ENCODE data around the gene IFIT3. TPM values are rescaled to one million over a fixed set of nuclear protein-coding genes. Genes with fewer than 3 reads are reported as not detected.

Gene IFIT3
- total RNA-seq = 6.9 TPM
- long read RNA-seq, transcript IFIT3-202 (2 exons, 2,496 nt) = major isoform, 5 of 11 reads
- long read RNA-seq, transcript IFIT3-201 (2 exons, 2,455 nt) = major isoform, 5 of 11 reads
- long read RNA-seq, partial matches to known transcripts = 1 of 11 reads
- long read RNA-seq, other reads (novel, unspliced or antisense) = 0 of 11 reads

- DNase-seq = peak; percentile 64
- Histone ChIP-seq H3K36me3 (no peaks in the 10 kb centered on the region), H3K27me3 (ENCODE audit: low read depth) (no peaks in the 10 kb centered on the region), H3K9me3 (replicated peaks) (no peaks in the 10 kb centered on the region), H3K4me1 (peaks cover 55% of the 10 kb centered on the region), H3K4me3 (peak within 1 kb of the TSS; percentile 61), H3K27ac (replicated peaks) (peak within 1 kb of the TSS; percentile 90)
- intact Hi-C loops (cut with micrococcal nuclease) = no loop called here
- TF ChIP-seq CTCF (IDR thresholded peaks at IDR 0.05; ENCODE audit: borderline replicate concordance) = no peak
Measured at GRCh38 chr10:89327803-89328441, at the start of gene IFIT3. TSS of gene IFIT3 (plus strand) at chr10:89327997. CDS start at chr10:89328074, 77 bp downstream.

GRCh38 chr10:89278034-89278535 is 49.7 kb upstream of the IFIT3 start:
- H3K27ac ChIP-seq (replicated peaks) = peak overlapping the region; percentile 79
- H3K4me1 ChIP-seq = peaks cover 35% of the 10 kb centered on the region
- H3K27me3 ChIP-seq (ENCODE audit: low read depth) = no peaks in the 10 kb centered on the region
- no peak for DNase-seq
- peak overlapping the region; percentile 17 for H3K4me3 ChIP-seq
- H3K36me3 ChIP-seq = no peaks in the 10 kb centered on the region
- no peaks in the 10 kb centered on the region for H3K9me3 ChIP-seq (replicated peaks)
- TF ChIP-seq CTCF (IDR thresholded peaks at IDR 0.05; ENCODE audit: borderline replicate concordance) = no peak
- intact Hi-C loops (cut with micrococcal nuclease) = no loop called here

- no peak for DNase-seq
- H3K9me3 ChIP-seq (replicated peaks) = no peaks in the 10 kb centered on the region
- no peak for TF ChIP-seq CTCF (IDR thresholded peaks at IDR 0.05; ENCODE audit: borderline replicate concordance)
- H3K27ac ChIP-seq (replicated peaks) = peak overlapping the region; percentile 79
- intact Hi-C loops (cut with micrococcal nuclease) = no loop called here
- no peak overlapping the region for H3K4me3 ChIP-seq
- peaks cover 44% of the 10 kb centered on the region for H3K4me1 ChIP-seq
- no peaks in the 10 kb centered on the region for H3K27me3 ChIP-seq (ENCODE audit: low read depth)
- no peaks in the 10 kb centered on the region for H3K36me3 ChIP-seq
Measured at GRCh38 chr10:89278900-89279392, 48.9 kb upstream of the IFIT3 start.

- no peaks in the 10 kb centered on the region for H3K36me3 ChIP-seq
- no peaks in the 10 kb centered on the region for H3K27me3 ChIP-seq (ENCODE audit: low read depth)
- no peak for TF ChIP-seq CTCF (IDR thresholded peaks at IDR 0.05; ENCODE audit: borderline replicate concordance)
- peaks cover 49% of the 10 kb centered on the region for H3K4me1 ChIP-seq
- no peak overlapping the region for H3K4me3 ChIP-seq
- intact Hi-C loops (cut with micrococcal nuclease) = no loop called here
- DNase-seq = no peak
- no peaks in the 10 kb centered on the region for H3K9me3 ChIP-seq (replicated peaks)
- H3K27ac ChIP-seq (replicated peaks) = peak overlapping the region; percentile 79
Measured at GRCh38 chr10:89279421-89279869, 48.4 kb upstream of the IFIT3 start.

GRCh38 chr10:89280508-89280907 is 47.3 kb upstream of the IFIT3 start:
- no peak overlapping the region for H3K4me3 ChIP-seq
- no peaks in the 10 kb centered on the region for H3K27me3 ChIP-seq (ENCODE audit: low read depth)
- no peaks in the 10 kb centered on the region for H3K36me3 ChIP-seq
- H3K4me1 ChIP-seq = peaks cover 51% of the 10 kb centered on the region
- H3K9me3 ChIP-seq (replicated peaks) = no peaks in the 10 kb centered on the region
- intact Hi-C loops (cut with micrococcal nuclease) = no loop called here
- DNase-seq = no peak
- peak overlapping the region; percentile 79 for H3K27ac ChIP-seq (replicated peaks)
- no peak for TF ChIP-seq CTCF (IDR thresholded peaks at IDR 0.05; ENCODE audit: borderline replicate concordance)
